ENCODE results near the gene USH2A. TPM values are rescaled to one million over a fixed set of nuclear protein-coding genes. Genes with fewer than 3 reads are reported as not detected.

Gene USH2A
- total and polyA plus RNA-seq, 3 donors from 2014 or later, result 1.6 to 2.5 (median 1.8) TPM

DNA sequence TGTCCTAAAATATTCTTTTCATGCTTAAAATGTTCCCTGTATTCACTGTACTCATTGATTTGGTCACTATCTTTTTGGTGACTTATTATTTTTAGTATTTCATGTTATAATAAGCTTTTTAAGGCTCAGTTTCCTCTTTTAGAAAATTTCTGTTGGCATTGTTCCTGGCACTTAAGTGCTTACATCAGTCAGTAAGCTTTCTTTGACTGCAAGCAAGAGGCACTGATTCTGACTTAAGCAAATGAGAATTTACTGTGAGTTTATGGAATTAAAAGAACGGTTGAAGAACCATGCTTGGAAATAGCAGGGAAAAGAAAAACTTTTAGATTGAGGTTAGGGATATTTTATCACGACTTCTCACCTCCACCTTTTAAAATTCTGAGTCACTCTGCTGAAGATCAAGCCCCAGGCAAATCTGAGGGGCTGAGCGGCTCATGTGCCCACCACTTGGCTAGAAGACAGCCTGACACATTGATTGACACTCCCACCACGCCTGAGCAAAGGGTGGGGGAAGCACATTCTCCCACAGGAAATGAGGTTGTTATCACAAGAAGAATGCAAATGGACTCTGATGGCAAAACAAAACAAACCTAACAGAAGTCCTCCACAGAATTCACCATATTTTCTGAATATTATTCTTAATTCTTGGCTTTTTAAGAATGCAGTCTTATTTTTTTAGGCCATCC, 753.3 kb downstream of the USH2A start:
- TF ChIP-seq, protein P1, sequence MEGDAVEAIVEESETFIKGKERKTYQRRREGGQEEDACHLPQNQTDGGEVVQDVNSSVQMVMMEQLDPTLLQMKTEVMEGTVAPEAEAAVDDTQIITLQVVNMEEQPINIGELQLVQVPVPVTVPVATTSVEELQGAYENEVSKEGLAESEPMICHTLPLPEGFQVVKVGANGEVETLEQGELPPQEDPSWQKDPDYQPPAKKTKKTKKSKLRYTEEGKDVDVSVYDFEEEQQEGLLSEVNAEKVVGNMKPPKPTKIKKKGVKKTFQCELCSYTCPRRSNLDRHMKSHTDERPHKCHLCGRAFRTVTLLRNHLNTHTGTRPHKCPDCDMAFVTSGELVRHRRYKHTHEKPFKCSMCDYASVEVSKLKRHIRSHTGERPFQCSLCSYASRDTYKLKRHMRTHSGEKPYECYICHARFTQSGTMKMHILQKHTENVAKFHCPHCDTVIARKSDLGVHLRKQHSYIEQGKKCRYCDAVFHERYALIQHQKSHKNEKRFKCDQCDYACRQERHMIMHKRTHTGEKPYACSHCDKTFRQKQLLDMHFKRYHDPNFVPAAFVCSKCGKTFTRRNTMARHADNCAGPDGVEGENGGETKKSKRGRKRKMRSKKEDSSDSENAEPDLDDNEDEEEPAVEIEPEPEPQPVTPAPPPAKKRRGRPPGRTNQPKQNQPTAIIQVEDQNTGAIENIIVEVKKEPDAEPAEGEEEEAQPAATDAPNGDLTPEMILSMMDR (IDR thresholded peaks at IDR 0.05), result no peak
- no peak for TF ChIP-seq POLR2A (IDR thresholded peaks at IDR 0.05)
- 51 to 53% methylated on average over 4 of the region's 4 CpGs for WGBS, 2 donors
- H3K27me3 ChIP-seq, result no peaks in the 10 kb centered on the region
- H3K4me3 ChIP-seq, result no peak overlapping the region
- H3K27ac ChIP-seq, result no peak overlapping the region
- DNase-seq, result no peak
- no peaks in the 10 kb centered on the region for H3K4me1 ChIP-seq
- intact Hi-C loops (cut with DNase I; ENCODE audit: low total_unique reads), result no loop called here
- no peaks in the 10 kb centered on the region for H3K36me3 ChIP-seq (ENCODE audit: low read depth, missing control alignments)
- no peaks in the 10 kb centered on the region for H3K9me3 ChIP-seq

DNA sequence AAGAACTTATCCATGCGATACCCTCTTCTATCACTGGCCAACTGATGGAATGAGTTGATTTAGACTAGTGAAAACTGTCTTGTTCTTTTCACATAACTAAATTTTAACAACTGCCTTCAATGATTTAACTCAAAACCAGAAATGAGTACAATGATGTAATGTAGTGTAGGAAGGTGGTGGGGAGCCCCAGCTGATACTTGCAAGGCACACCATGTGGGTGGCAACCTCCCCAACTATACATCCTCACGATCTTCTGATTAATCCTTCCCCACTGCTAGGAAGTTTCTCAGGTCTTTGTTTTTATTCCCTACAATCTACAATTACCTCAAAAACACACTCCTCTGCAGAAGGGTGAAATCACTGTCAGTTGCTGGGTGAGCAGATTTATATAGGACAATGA, 755.5 kb downstream of the USH2A start:
- no peaks in the 10 kb centered on the region for H3K9me3 ChIP-seq
- DNase-seq, result no peak
- H3K27ac ChIP-seq, result no peak overlapping the region
- 64 to 68% methylated on average over 2 of the region's 2 CpGs for WGBS, 2 donors
- H3K36me3 ChIP-seq (ENCODE audit: low read depth, missing control alignments), result no peaks in the 10 kb centered on the region
- intact Hi-C loops (cut with DNase I; ENCODE audit: low total_unique reads), result no loop called here
- no peaks in the 10 kb centered on the region for H3K4me1 ChIP-seq
- H3K27me3 ChIP-seq, result no peaks in the 10 kb centered on the region
- no peak overlapping the region for H3K4me3 ChIP-seq
- TF ChIP-seq, protein P1 (IDR thresholded peaks at IDR 0.05), result no peak
- no peak for TF ChIP-seq POLR2A (IDR thresholded peaks at IDR 0.05)

DNA sequence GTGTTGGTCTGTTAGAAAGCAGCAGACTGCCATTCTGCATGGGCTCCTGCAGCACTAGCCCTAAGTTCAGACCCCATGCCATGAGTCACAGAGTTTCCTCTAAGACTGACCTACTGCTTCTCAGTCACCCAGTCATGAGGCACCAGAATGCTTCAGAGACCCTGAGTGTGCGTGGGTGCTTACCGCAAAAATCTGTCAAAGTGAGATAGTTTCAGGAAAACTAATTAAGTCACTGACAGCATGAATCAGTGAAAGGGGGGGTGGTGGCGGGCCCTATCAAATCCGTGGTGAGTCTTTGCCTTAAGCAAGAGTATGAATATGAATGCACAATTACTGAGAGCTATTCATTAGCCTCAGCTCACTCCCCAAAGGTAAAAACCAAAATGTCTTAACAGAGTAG, 758.0 kb downstream of the USH2A start:
- intact Hi-C loops (cut with DNase I; ENCODE audit: low total_unique reads), result no loop called here
- Histone ChIP-seq H3K9me3 (no peaks in the 10 kb centered on the region), H3K27ac (no peak overlapping the region), H3K36me3 (ENCODE audit: low read depth, missing control alignments) (no peaks in the 10 kb centered on the region), H3K4me1 (no peaks in the 10 kb centered on the region), H3K27me3 (no peaks in the 10 kb centered on the region), H3K4me3 (no peak overlapping the region)
- TF ChIP-seq POLR2A (IDR thresholded peaks at IDR 0.05), result no peak
- TF ChIP-seq, protein P1 (IDR thresholded peaks at IDR 0.05), result no peak
- 61 to 76% methylated on average over 4 of the region's 4 CpGs for WGBS, 2 donors
- DNase-seq, result no peak

DNA sequence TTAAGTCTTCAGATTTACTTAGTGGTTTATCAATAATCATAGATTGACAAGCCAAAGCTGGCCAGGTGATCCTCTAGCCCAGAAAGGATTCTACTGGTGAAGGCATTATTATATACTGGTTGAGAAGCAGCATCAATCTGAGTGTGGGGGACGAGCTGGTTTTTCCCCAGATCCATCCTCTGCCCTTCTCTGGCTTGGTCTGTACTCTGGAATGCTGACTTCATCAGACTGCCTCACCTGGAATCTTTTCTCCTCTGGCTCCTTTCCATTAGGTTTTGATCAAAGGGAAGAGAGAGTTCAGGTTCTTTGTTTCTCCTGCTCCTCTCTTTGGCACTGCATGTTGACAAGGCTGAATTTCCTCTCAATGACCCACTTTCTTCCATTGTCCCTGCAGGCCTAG, 762.2 kb downstream of the USH2A start:
- Histone ChIP-seq H3K36me3 (ENCODE audit: low read depth, missing control alignments) (no peaks in the 10 kb centered on the region), H3K9me3 (no peaks in the 10 kb centered on the region), H3K27me3 (no peaks in the 10 kb centered on the region), H3K4me1 (no peaks in the 10 kb centered on the region), H3K27ac (no peak overlapping the region), H3K4me3 (no peak overlapping the region)
- WGBS, 2 donors, result 81 to 83% methylated on average over 1 of the region's 1 CpG
- no peak for DNase-seq
- intact Hi-C loops (cut with DNase I; ENCODE audit: low total_unique reads), result no loop called here
- no peak for TF ChIP-seq POLR2A (IDR thresholded peaks at IDR 0.05)
- TF ChIP-seq, protein P1 (IDR thresholded peaks at IDR 0.05), result no peak

DNA sequence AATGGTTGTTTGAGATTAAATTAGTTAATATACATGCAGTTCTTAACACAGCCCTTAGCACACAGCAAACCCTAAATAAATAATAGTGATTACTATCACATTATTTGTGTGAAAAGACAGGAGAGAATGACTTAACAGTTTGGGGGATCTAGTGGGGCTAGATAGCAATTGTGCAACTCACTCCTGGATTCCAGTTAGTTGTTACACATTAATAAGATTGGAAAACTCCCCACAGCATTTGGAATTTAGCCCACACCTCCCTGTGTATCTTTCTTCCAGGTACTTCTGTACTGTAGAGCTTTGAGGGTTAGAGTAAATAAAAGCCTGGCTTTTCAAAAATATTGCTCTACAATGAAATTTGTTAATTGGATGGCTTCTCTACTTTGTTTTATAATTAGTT, 763.0 kb downstream of the USH2A start:
- H3K27me3 ChIP-seq, result no peaks in the 10 kb centered on the region
- H3K27ac ChIP-seq, result no peak overlapping the region
- no peak overlapping the region for H3K4me3 ChIP-seq
- H3K36me3 ChIP-seq (ENCODE audit: low read depth, missing control alignments), result no peaks in the 10 kb centered on the region
- H3K9me3 ChIP-seq, result no peaks in the 10 kb centered on the region
- no peak for DNase-seq
- no peak for TF ChIP-seq POLR2A (IDR thresholded peaks at IDR 0.05)
- TF ChIP-seq, protein P1 (IDR thresholded peaks at IDR 0.05), result no peak
- intact Hi-C loops (cut with DNase I; ENCODE audit: low total_unique reads), result no loop called here
- H3K4me1 ChIP-seq, result no peaks in the 10 kb centered on the region

All from testis (tissue), 3 donors.